NK-92 (cell line): Measurements from ENCODE around the gene GRB14.
"Not testable (repeated sequence)": the region's sequence is repeated elsewhere in the genome, so short reads cannot be mapped to it uniquely, and the experiment has no call there.

Source experiments
- DNase-seq: peaks from one replicate; lab custom pipeline; 2025; ENCODE audit not compliant: unreplicated experiment; lab: John Stamatoyannopoulos, UW

Gene GRB14

DNA sequence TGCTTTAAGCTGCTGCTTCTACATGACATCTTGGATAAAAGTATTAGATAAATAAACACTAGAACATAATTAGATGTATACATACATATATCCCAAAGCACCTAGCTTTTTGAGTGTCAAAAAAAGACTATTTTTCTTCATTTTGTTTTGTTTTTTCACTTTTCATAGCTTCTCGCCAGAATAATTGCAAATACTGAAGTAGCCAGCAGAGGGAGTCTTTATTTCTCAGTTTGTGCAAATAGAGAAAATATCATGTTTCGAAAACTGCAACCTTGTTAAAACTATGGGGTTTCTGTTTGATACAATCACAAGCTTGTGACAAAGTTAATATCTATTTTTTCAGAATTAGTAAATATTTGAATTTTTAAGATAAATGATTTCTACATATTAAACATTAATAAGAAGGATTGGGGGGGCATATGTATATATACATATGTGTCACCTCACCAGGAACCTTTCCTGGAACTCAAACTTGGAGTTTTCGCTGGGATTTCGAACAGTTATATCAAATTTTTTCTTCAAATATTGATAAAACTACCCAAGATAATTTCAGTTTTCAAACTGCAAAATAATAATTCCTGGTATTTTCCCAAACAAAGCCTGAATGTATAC lies 61.0 kb downstream of the GRB14 start:
- DNase-seq = no peak

DNA sequence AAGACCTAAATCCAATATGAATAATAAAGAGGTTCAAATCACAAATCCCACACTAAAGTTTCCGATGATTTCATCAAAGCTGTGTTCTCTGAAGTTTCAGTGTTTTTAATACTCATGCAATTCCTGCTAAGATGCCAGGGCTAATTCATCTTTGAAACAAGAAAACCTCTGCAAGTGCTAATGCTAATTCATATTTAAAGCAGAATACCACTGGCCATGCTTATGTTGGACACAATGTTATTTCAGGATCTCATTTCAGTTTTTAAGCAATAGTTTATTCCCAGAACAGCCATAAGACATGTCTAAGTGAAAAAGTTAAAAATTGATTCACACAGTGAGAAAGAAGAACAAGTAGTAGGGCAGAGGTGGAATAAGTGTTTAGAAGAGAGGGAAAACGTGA lies 62.8 kb downstream of the GRB14 start:
- no peak for DNase-seq

DNA sequence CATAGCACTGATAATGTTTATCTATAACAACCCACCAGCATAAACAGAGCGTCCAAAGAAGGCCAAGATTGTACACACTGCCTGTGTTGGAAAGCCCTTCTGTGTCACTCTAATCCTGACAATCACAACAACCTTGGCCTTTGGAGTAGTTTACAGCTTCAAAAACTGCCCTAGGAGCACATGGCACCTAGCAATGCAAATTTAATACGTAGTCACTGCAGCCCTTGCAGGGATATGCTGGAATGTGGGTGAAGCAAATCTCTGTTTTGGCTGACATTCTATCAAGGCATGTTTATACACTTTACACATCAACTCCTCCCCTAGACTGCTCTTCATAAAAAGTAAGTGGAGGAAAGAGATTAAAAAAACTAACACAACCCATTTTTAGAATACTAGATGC lies 66.8 kb downstream of the GRB14 start:
- no peak for DNase-seq

DNA sequence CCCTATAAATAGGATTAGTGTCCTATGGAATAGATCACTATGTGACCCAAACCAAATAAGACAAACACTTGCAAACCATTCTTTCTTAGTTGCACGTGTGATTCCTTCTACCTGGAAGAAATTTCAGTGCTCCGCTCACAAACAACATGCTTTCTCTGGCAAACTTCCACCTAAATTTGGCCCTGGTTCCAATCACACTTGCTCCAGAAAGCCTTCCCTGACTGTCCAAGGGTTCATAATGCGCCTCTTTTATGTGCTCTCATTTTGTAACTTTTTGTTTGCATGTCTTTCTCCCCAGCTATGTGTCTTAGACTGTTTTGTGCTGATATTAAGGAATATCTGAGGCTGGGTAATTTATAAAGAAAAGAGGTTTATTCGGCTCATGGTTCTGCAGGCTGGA lies 69.8 kb downstream of the GRB14 start:
- DNase-seq = no peak

DNA sequence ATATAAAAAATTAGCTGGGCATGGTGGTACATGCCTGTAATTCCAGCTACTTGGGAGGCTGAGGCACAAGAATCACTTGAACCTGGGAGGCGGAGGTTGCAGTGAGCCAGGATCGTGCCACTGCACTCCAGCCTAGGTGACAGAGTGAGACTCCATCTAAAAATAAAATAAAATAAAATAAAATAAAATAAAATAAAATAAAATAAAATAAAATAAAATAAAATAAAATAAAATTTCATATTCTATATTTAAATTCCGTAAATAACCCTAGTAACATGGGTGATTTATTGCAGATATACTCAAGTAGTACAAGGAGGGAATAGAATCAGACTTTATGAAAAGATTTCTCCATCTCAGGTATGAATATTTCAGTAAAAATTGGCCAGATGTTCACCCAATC lies 71.6 kb downstream of the GRB14 start:
- not testable (repeated sequence) for DNase-seq

DNA sequence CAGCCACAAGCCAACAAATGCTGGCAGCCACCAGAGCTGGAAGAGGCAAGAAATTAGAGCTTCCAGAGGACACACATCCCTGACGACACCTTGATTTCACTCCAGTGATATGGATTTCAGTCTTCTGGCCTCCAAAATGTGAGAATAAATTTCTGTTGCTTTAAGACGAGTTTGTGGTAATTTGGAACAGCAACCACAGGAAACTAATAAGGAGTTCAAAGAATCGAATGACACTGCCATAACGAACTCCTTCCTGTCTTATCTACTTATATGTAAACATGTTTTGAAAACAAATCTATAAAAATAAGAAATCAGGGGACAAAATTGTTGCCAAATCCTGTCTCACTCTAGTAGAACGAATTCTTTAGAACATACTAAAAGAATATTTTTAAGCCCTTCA lies 75.8 kb downstream of the GRB14 start:
- DNase-seq = no peak

DNA sequence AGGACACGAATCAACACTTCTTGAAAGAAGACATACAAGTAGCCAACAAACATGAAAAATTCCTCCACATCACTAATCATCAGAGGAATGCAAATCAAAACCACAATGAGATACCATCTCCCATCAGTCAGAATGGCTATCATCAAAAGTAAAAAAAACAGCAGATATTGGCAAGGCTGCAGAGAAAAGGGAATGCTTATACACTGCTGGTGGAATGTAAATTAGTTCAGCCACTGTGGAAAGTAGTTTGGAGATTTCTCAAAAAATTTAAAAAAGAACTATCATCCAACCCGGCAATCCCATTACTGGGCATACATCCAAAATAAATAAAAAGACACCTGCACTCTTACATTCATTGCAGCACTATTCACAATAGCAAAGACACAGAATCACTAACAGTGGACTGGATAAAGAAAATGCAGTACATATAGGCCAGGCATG lies 78.7 kb downstream of the GRB14 start:
- DNase-seq = no peak

DNA sequence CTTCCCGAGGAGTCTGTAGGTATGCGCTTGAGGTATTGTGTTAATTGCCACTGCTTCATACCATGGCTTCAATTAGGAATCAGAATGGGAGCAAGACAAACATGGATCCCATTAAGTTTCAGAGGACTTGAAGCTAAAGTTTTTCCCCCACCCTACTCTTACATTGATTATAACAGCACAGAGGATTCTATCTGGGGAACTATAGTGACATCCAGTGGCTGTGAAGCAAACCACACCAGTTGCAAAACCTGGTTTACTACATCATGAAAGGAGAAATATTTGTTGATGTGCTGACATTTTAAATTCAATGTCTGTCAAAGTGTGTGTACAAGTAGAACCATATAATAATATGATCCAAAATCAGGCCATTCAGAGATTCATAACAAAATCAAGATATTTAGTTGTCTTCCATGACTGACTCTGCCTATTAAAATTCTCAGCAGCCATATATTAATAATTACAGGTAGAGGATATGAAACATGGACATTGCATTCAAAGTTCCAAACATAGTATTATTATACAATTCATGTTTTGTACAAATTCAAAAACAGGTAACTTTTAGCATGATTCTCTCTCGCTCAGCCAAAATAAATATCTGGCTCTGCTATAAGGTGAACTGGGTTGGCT lies 82.9 kb downstream of the GRB14 start:
- no peak for DNase-seq

DNA sequence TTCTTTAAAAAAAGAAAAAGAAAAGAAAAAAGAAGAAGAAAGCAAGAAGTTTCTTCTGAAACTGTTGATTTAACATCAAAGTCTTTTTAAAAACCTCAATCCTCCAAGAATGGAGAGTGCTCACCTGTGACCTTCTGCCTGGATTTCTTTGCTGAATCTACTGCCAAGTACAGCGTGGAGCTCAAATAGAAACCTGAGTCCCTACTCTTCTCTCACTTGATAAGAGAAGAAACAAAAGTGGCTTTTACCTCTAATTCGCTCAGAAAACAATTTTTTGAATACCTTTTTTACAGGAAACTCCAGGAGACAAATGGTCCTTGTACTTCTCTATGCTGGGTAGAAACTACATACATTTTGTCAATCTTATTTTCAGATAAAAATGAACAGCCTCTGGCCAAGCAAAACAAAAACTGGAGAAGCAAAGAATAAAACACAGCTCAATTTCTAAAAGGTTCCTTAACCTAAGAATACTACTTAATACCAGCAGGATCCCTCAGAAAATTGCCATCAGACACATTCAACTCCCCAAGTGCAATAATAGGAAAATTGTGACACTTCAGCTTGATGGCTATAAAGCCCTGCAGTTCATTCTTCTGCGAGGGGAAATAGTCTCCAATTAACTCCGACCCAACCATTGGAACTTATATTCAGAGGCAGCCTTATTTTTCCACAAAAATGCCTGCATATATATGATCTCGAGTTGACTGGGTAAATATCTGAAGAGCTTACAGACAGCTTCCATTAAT lies 85.8 kb downstream of the GRB14 start:
- no peak for DNase-seq

DNA sequence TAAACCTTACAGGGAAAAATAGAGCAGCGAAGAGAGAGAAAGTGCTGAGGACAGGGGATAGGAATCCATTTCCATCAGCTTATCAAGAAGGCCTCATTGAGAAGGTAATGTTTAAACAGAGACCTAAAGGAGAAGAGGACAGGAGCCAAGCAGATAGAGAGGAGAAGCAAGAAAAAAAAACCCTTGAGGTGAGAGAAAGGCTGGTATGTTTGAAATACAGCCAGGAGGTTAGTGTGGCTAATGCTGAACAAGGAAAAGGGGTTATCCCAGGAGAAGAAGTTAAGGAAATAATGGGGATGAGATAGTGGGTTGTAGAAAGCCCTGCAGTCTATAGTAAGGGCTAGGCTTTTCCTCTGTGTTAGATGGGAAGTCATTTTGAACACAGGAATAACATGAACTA lies 90.8 kb downstream of the GRB14 start:
- DNase-seq = no peak

DNA sequence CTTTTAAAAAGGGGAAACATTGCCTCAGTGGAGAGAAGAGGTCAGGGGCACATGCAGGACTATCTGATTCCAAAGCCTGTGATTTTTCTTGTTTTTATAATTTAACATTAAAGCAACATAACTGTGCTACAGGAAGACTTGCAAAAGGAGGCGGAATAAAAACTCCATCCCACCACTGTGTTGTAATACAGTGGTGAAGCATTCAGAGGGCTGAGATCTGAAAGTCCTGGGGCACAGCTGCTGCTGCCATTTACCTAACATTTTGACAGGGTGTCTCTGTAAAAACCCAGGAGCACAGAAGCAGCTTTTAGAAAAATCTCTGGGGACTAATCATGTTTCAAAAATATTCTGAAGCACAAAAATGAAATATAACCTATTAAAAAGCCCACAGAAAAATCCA lies 97.6 kb downstream of the GRB14 start:
- no peak for DNase-seq

DNA sequence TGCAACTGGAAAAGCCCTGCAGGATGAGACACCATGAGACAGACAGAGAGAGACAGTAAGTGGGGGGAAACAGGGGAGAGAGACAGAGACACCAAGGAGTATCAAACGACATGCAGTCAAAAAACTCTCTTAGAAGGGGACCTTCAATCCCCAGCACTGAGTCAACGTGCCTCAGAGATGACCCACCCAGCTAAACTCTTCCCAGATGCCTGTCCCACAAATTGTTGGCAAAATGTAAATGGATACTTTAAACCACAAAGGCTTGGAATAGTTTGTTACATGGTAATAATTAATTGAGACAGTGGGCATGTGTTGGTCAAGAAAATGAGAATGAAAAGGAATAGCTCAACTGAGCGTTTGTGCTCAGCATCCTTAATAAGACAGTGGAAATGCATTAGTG lies 98.3 kb downstream of the GRB14 start:
- no peak for DNase-seq

DNA sequence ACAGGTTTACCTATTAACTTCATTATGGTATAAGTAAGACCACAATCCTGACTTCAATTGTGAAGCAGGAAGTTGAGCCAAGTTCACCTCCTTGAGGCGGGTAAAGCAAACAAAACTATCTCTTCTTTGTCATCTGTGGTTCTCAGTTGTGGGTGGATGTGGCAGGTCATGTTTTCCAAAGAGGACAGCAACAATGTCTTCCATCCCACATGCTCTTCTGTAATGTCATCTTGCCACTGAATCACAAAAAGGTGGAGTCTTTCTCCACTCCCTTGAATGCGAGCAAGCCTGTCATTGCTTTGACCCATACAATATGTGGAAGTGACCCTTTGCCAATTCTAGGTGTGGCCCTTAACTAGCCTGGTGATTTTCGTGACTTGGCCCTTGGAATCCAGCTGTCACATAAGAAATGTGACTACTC lies 98.7 kb downstream of the GRB14 start:
- DNase-seq = no peak

DNA sequence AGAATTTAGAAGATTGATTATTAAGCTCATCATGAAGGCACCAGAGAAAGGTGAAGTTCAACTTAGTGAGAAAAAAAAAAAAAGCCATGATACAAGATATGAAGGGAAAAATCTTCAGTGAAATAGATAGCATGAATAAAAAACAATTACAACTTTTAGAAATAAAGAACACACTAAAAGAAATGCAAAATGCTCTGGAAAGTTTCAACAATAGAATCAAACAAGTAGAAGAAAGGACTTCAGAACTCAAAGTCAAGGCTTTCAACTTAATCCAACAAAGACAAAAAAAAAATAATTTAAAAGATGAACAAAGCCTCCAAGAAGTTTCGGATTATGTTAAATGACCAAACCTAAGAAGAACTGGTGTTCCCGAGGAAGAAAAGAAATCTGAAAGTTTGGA lies 105.5 kb downstream of the GRB14 start:
- DNase-seq = no peak

DNA sequence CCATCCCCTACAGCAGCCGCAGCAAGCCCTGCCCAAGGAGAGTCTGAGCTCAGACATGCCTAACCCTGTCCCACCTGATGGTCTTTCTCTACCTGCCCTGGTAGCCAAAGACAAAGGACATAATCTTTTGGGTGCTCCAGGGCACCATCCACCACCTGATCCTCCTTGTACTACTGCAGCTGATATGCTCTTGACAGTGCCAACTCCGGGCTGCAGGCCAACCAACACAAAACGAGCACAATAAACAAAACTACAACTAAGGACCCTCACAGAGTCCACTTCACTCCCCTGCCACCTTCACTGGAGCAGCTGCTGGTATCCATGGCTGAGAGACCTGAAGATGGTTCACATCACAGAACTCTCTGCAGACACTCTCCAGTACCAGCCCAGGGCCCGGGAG lies 106.3 kb downstream of the GRB14 start:
- DNase-seq = no peak

DNA sequence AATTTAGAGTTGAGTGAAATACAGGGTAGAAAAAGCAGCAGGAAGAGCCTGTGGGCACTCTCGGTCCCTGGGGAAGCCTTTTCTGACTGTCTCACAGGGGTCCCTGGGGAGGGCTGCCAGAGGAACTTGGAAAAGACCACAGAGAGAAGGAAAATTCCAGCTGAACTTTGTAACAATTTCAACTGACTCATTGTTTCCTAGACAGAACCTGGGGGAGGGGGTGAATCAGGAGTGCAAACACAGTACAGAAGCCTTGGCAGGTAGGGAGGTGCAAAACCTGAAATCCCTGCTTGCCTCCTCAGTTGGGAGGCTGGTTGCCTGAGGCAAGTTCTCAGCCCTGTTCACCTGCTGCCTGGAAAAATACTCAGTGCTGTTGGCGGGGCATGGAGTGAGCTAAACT lies 106.8 kb downstream of the GRB14 start:
- DNase-seq = no peak

DNA sequence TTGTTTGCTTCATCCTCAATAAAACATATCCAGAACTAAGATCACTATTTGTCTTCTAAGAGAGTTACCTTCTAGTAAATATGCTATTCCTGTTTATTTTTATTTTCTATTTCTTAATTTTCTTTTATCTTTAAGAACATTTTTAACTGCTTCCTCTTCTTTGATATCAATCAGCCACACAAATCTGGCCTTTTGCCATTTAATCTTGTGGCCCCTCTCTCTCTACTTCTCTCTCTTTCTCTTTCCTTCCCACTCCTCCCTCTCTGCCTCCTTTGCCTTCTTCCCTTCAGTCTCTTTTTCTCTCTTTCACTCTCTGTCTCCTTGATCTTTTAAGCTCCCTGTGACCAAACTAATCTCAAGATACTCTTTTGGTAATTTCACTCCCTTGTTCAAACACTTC lies 108.4 kb downstream of the GRB14 start:
- no peak for DNase-seq

DNA sequence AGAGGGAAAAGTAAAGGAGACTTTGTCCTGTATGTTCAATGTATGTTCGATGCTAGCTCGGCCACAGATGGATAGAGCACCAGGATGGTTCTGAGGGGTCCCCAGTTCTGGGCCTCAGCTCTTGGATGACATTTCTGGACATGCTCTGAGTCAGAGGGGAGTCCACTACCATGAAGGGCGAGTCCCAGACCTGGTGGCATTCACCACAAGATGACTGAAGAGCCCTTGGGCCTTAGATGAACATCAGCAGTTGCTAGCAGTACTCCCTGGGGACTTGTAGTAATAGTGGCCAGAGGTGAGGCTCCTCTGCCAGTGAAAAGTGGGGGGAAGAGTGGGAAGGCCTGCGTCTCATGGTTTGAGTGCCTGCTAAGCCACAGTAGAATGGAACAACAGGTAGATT lies 109.5 kb downstream of the GRB14 start:
- DNase-seq = no peak

DNA sequence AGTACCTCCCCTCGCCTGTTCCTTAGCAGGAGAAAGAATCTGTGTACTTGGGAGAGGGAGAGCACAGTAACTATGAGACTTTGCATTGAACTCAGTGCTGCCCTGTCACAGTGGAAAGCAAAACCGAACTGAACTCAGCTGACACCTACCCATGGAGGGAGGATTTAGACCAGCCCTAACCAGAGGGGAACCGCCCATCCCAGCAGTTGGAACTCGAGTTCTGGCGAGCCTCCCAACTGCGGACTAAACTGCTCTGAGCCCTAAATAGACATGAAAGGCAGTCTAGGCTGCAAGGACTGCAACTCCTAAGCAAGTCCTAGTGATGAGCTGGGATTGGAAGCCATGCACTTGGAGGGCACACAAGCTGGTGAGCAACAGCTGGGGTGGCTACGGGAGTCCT lies 110.4 kb downstream of the GRB14 start:
- no peak for DNase-seq

DNA sequence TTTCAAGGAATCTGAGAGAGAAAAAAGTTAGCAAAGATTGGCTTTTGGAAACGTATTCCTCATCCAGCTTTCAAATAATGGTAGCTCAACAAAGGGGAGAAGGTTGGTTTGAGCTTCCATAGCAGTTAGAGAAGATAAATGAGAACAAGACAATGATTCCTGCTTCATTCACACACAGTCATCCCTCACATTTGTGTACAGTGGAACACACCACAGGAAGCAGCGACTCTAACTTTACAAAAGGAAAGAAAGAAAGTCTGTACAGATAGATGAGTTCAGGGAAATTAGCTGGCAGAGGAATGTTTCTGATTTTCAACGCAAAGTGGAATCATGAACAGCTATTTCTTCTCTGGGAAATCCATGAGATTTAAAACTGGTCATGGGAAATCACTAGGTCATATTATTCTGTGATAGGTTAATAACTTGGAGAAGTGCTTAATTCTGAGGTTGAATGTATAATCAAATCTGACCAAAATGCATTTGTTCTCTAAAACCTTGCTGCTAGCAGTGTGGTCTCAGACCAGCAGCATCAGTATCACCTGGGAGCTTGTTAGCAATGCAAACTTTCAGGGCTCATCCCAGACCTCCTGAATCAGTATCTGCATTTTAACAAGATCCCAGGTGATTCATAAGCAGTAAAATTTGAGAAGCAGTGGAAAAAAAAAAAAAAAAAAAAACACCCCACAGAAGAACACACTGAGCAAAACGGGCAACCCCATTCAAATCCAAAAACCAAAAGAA lies 112.0 kb downstream of the GRB14 start:
- no peak for DNase-seq

DNA sequence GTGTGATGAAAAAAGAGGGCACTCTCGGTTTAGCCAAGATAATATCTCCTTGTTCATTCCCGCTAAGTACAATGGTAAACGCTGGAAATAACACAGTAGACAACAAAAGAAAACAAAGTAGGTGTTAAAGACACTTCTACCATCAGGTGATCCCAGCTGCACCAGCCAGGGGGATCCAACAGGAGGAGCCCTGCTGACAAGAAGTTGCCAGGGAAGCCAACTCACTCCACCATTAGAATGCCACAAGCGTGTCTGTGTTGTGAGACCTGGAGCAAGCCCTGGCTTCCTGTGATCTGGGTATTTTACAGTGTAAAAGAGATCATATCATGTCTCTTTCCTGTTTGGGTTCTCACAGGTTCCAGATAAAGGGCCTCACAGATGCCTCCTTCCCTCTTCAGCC lies 117.0 kb downstream of the GRB14 start:
- no peak for DNase-seq

DNA sequence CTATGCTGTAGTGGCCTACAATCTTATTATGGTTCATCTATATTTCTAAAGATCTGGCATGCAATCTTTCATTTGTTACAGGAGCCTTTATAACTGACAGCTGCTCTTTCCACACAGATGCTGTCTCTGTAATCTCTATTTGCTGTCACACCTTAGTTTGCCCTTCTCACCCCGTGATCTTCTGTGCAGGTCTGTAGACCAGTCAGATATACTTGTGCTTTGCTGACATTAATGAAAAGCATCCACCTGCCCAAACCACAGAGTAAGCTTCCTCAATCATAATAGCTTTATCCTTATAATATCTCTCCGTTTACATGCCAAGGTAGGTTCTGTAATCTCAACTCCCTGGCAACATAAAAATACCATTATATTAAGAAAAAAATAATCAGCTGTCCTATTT lies 122.4 kb downstream of the GRB14 start:
- DNase-seq = no peak
